H1 (cell line): ENCODE data around the gene C12orf43.

Source experiments
- CTCF ChIP-seq, 3 experiments: IDR thresholded peaks; 1 replicate in 2 of 3; 2 replicates in 1 of 3; pipeline versions ENCODE4 v1.5.1 to v1.6.1; 2011; ENCODE audit warnings: low read length in 3 of 3, mild to moderate bottlenecking in 3 of 3, inconsistent platforms in 2 of 3, low read depth in 1 of 3, moderate library complexity in 1 of 3; ENCODE audit not compliant: insufficient read depth in 1 of 3; ENCODE audit errors: control extremely low read depth in 1 of 3
- KDM5A ChIP-seq: fragments of 200-600 bp; IDR thresholded peaks from 2 replicates; pipeline ENCODE4 v1.7.1; 2012; ENCODE audit warnings: mild to moderate bottlenecking, low read length, inconsistent platforms, mixed read lengths
- NRF1 ChIP-seq: IDR thresholded peaks from 2 replicates; pipeline ENCODE4 v1.6.1; 2011; ENCODE audit warnings: mild to moderate bottlenecking, low read depth, low read length, improper control_type of control experiment
- POLR2A ChIP-seq, 2 experiments: IDR thresholded peaks; 1 replicate in 1 of 2; 2 replicates in 1 of 2; pipeline ENCODE4 v1.6.1; 2011; ENCODE audit warnings: low read depth in 2 of 2, low read length in 2 of 2, mild to moderate bottlenecking in 2 of 2; ENCODE audit errors: control extremely low read depth in 1 of 2
- POLR2AphosphoS5 ChIP-seq: IDR thresholded peaks from 2 replicates; pipeline ENCODE4 v1.6.1; 2011; ENCODE audit warnings: low read depth, low read length
- RFX5 ChIP-seq: IDR thresholded peaks from 2 replicates; pipeline ENCODE4 v1.6.1; 2011; ENCODE audit warnings: low read depth, low read length, improper control_type of control experiment, borderline replicate concordance

- no peak for TF ChIP-seq CTCF (IDR thresholded peaks at IDR 0.05; ENCODE audit: control extremely low read depth in 1 of 3, insufficient read depth in 1 of 3, low read depth in 1 of 3, low read length in 3 of 3)
- no peak for TF ChIP-seq NRF1
- TF ChIP-seq POLR2AphosphoS5, result no peak
- TF ChIP-seq KDM5A, result no peak
- TF ChIP-seq POLR2A (IDR thresholded peaks at IDR 0.05; ENCODE audit: control extremely low read depth in 1 of 2, low read depth in 2 of 2, low read length in 2 of 2), result no peak
- no peak for TF ChIP-seq RFX5
Observed at GRCh38 chr12:121000530-121000929, 15.8 kb downstream of the C12orf43 start.
